GM18909 (cell line): ENCODE measurements around the gene TMEM185B.
"Not testable (repeated sequence)": the region's sequence is repeated elsewhere in the genome, so short reads cannot be mapped to it uniquely, and the experiment has no call there.

ENCODE experiments used
- ATAC-seq: cut with Tn5 transposase; IDR thresholded peaks from one replicate; pipeline ENCODE4 v1.9.1; 2021; ENCODE audit warnings: mild to moderate bottlenecking; ENCODE audit not compliant: unreplicated experiment, poor library complexity

TMEM185B gene

GRCh38 chr2:120235158-120235557 is 12.0 kb upstream of the TMEM185B start:
- not testable (repeated sequence) for ATAC-seq

DNA sequence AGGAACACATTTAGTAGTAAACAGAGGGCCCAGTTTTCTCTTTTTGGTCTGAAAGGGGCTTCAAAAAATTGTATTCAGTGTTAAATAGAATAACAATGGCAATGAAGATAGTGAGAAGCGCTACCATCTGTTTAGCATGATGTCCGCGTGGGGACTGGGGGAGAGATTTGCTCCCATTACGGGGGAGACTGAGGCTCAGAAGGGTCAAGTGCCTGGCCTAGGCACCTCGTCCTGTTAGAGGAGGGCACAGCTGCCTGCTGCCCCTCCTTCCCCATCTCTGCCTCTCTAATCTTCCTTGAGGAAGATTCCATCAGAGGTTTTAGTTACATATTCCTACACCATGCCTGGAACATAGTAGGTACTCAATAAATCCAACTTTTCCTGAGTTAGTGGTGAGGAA is 10.1 kb upstream of the TMEM185B start:
- ATAC-seq: no peak

GRCh38 chr2:120231974-120232635 is 8.9 kb upstream of the TMEM185B start:
- ATAC-seq: peak; percentile 84

- ATAC-seq: peak; percentile 21
Observed at GRCh38 chr2:120231564-120231973, 8.4 kb upstream of the TMEM185B start.

DNA sequence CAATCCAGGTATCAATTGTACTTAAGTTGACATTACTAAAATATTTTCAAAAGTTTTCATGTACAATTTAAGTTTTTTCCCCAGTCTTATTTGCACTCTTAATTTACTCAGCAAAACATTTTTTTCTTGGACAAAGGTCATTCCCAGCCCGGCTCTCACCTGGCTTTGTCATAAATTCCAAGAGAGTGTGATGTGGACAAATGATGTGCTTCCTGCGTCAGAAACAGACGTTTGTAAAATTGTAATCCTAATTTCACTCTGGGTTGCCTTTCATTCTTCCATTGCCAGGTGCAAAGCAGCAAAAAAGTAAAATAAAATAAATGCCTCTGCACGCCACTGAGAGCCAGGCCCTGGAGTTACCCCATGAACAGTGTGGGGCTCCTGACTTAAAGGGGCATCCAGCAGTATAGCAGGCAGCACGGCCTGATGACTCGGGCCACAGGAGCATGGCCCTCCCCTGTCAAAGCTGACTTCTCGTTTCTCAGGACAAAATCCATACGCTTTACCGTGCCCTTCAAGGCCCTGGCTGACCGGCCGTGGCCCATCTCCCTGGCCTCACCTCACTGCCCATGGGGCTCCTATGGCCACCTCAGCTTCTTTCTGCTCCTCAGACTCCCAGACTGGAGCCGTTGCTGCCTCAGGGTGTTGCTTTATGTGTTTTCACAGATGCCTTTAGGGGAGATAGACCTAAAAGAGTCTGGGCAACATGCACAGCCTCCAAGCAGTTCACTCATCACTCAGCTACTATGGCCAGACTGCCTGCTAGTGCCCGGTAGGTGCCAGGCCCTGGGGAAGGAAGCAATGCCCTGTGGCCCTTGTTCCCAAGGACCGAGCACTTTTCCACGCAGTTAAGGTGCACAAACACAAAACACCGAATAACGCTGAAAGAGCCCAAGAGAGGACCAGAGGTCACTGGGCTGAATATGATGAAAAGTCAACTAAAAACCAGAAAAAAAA is 7.6 kb upstream of the TMEM185B start:
- ATAC-seq: no peak

DNA sequence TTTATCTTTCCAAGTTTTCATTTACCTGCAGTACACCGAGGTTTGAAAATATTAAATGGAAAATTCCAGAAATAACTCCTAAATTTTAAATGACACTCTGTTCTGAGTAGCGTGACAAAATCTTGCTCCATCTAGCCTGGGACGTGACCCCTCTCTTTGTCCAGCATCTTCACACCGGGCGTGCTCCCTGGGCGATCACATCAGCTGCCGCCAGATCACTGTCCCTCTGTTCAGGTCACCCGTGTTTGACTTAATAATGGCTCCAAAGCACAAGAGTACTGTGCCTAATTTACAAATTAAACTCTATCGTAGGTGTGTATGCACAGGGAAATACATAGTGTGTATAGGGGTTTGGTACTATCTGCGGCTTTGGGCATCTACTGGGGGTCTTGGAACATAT is 6.1 kb upstream of the TMEM185B start:
- ATAC-seq: no peak

DNA sequence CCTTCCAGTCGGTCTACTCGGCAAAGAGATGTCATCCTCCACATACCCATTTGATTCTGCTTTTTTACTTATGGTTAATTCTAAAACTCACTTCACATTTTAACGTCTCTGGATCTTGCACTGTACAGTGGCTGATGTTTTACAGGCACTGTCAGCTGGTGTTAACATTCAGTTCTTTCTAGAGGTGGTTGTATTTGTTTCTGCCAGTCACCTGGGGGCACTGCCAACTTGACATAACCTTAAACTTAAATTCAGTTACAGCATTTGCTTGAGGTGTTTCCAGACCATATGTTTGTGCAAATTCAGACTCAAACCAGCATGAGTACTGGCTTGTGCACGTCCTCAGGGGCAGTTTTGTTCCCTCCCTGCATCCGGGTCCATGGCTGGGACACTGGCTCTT is 5.3 kb upstream of the TMEM185B start:
- no peak for ATAC-seq

DNA sequence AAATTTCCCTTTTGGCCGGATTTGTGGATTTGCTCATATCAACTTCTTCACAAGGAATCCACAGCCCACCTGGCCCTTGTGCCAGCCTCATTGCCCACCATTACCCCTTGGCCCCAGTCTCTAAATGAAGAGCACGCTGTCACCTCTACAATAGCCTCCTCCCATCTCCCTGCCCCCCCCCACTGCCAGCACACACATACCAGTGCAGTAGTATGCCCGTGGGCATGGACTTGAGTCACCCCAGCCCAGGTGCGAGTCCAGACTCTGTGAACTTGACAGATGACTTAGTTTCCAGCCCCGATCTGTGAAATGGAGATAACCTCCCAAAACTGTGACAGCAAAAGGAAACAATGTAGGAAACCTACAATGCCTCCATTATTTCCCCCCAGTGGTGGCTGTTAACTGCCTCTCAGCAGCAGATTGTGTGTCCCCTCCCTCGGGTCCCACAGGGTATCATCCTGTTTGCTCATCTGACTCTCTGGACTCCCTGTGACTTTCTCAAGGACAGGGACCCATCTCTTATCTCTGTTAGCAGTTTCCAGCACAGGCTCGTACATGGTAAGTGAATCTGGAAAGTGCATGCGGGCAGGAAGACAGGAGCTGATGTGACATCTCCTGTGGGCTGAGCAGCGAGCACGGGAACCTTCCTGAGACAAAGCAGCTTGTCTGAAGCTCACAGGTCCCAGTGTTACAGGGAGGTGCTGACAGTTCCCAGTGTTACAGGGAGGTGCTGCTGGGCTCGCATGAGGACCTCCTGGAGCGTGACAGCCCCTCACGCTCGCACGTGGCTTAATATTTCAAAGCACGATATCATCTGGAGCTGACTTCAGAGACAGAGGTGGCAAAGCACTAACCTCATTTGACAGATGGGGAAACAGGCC is 4.2 kb upstream of the TMEM185B start:
- no peak for ATAC-seq

DNA sequence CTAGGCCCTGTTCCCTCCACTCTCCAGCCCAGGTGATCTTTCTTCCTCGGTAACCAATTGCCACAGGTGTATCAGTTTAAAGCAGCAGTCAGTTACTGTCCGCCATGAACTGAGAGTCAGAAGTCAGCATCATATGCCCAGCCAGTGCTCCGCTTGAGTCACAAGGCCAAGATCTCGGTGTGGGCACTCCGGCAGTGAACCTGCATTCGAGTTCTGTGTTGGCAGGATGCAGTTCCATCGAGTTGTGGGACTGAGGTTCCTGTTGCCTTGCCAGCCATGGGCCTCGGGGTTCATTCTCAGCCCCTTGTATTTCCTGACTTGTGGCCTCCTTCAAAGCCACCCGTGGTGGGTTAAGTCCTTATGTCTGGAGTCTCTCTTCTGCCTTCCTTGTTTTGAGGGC is 3.1 kb upstream of the TMEM185B start:
- no peak for ATAC-seq

- no peak for ATAC-seq
Observed at GRCh38 chr2:120225549-120226065, 2.4 kb upstream of the TMEM185B start.

- ATAC-seq: no peak
Observed at GRCh38 chr2:120224735-120225548, 1.7 kb upstream of the TMEM185B start.

- ATAC-seq: no peak
Observed at GRCh38 chr2:120224256-120224655, 1.1 kb upstream of the TMEM185B start.

GRCh38 chr2:120222186-120223033 is 790 bp downstream of the TMEM185B start:
- ATAC-seq: no peak

DNA sequence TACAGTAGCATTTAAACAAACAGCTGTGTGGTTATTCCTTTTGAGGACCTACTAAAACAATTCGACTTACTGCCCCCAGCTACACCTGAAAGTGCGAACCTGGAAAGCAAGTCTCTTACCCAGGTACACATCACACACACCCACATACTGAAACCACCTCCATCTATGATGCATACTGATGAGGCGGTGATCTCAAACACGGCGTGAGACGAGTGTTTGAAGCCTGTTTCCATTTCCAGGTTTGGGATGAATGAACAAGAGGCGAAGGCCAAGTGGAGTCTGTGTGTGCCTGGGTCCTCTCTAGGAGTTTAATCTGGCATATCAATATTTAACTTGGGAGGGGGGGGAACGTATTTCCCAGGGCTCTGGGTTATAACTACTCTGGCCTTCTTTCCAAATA is 1.6 kb downstream of the TMEM185B start:
- no peak for ATAC-seq

- ATAC-seq: no peak
Observed at GRCh38 chr2:120220756-120221155, 2.4 kb downstream of the TMEM185B start.

DNA sequence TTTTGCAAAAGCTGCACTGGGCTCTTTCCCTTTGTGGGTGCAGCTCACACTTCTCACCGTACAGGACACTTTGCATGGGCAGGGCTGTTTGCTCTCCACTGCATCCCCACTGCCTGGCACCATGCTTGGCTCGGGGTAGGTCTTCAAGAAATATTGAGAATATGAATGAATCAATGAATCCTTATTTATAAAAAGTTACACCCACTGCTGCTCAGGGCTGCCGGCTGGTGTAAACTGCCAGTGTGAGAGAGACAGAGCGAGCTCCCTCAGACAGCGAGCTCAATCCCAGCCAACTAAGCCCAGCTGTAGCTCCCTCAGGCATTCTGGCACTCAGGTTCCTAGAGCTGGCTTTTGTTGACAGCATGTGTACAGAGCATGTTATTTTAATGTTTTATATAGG is 3.4 kb downstream of the TMEM185B start:
- no peak for ATAC-seq

GRCh38 chr2:120219291-120219690 is 3.9 kb downstream of the TMEM185B start:
- ATAC-seq: no peak

DNA sequence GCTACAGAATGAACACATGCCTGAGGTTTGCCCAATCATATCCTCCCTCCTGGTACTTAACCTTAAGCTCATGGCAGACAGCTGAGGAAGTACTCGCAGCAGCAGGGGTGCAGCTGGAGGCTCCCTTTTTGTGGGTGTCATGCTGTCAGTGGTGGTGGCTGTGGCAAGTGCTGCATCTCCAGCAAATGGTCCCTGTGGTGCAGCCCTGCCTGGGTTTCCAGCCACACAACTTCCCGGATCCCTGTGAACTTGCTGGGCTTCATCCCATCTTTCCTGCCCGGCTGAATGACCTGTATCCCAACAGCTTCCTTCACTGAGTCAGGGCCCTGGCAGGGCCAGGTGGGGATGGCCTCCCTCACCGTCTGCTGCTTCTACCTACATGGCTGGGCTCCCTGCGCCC is 5.0 kb downstream of the TMEM185B start:
- no peak for ATAC-seq

GRCh38 chr2:120210270-120210693 is 12.9 kb downstream of the TMEM185B start:
- no peak for ATAC-seq
